Measurements from ENCODE around the gene RRP15.

The RRP15 gene

GRCh38 chr1:218361298-218362065, 76.4 kb downstream of the RRP15 start:
- Histone ChIP-seq H3K36me3 (ENCODE audit: insufficient read depth, low read length) (no peaks in the 10 kb centered on the region; the same call in 1 of the 2 replicates), H3K4me3 (ENCODE audit: low read depth, low read length) (no peak overlapping the region), H3K27ac (ENCODE audit: low read depth, low read length) (no peak overlapping the region), H3K4me1 (ENCODE audit: control insufficient read depth, insufficient read depth, low read length, unreplicated experiment) (peaks cover 9% of the 10 kb centered on the region), H3K79me2 (ENCODE audit: control insufficient read depth, insufficient read depth, low read length, unreplicated experiment) (peaks cover 5% of the 10 kb centered on the region), H3K27me3 (ENCODE audit: insufficient read depth, low read length) (no peaks in the 10 kb centered on the region), H2AFZ (ENCODE audit: low read length, unreplicated experiment) (no peak overlapping the region)

GRCh38 chr1:218362418-218363076, 77.5 kb downstream of the RRP15 start:
- H3K4me3 ChIP-seq (ENCODE audit: low read depth, low read length), result no peak overlapping the region
- peaks cover 6% of the 10 kb centered on the region for H3K4me1 ChIP-seq (ENCODE audit: control insufficient read depth, insufficient read depth, low read length, unreplicated experiment)
- H3K79me2 ChIP-seq (ENCODE audit: control insufficient read depth, insufficient read depth, low read length, unreplicated experiment), result peaks cover 5% of the 10 kb centered on the region
- no peaks in the 10 kb centered on the region for H3K27me3 ChIP-seq (ENCODE audit: insufficient read depth, low read length)
- H3K36me3 ChIP-seq (ENCODE audit: insufficient read depth, low read length), result no peaks in the 10 kb centered on the region
- no peak overlapping the region for H2AFZ ChIP-seq (ENCODE audit: low read length, unreplicated experiment)
- no peak overlapping the region for H3K27ac ChIP-seq (ENCODE audit: low read depth, low read length)

- Histone ChIP-seq H3K36me3 (ENCODE audit: insufficient read depth, low read length) (no peaks in the 10 kb centered on the region), H3K79me2 (ENCODE audit: control insufficient read depth, insufficient read depth, low read length, unreplicated experiment) (peaks cover 5% of the 10 kb centered on the region), H3K27me3 (ENCODE audit: insufficient read depth, low read length) (no peaks in the 10 kb centered on the region), H3K27ac (ENCODE audit: low read depth, low read length) (no peak overlapping the region), H3K4me3 (ENCODE audit: low read depth, low read length) (no peak overlapping the region), H3K4me1 (ENCODE audit: control insufficient read depth, insufficient read depth, low read length, unreplicated experiment) (no peaks in the 10 kb centered on the region), H2AFZ (ENCODE audit: low read length, unreplicated experiment) (no peak overlapping the region)
Observed at GRCh38 chr1:218363141-218363540, 78.0 kb downstream of the RRP15 start.

GRCh38 chr1:218364028-218364710, 79.1 kb downstream of the RRP15 start:
- Histone ChIP-seq H3K4me1 (ENCODE audit: control insufficient read depth, insufficient read depth, low read length, unreplicated experiment) (no peaks in the 10 kb centered on the region), H3K27ac (ENCODE audit: low read depth, low read length) (no peak overlapping the region), H3K36me3 (ENCODE audit: insufficient read depth, low read length) (no peaks in the 10 kb centered on the region), H3K27me3 (ENCODE audit: insufficient read depth, low read length) (no peaks in the 10 kb centered on the region), H3K4me3 (ENCODE audit: low read depth, low read length) (no peak overlapping the region), H3K79me2 (ENCODE audit: control insufficient read depth, insufficient read depth, low read length, unreplicated experiment) (no peaks in the 10 kb centered on the region), H2AFZ (ENCODE audit: low read length, unreplicated experiment) (no peak overlapping the region)

- Histone ChIP-seq H3K27ac (ENCODE audit: low read depth, low read length) (no peak overlapping the region), H3K27me3 (ENCODE audit: insufficient read depth, low read length) (no peaks in the 10 kb centered on the region), H3K36me3 (ENCODE audit: insufficient read depth, low read length) (no peaks in the 10 kb centered on the region), H3K4me1 (ENCODE audit: control insufficient read depth, insufficient read depth, low read length, unreplicated experiment) (peaks cover 11% of the 10 kb centered on the region), H3K4me3 (ENCODE audit: low read depth, low read length) (no peak overlapping the region), H2AFZ (ENCODE audit: low read length, unreplicated experiment) (no peak overlapping the region), H3K79me2 (ENCODE audit: control insufficient read depth, insufficient read depth, low read length, unreplicated experiment) (no peaks in the 10 kb centered on the region)
Observed at GRCh38 chr1:218365226-218365999, 80.3 kb downstream of the RRP15 start.

GRCh38 chr1:218366322-218367052, 81.4 kb downstream of the RRP15 start:
- Histone ChIP-seq H3K4me1 (ENCODE audit: control insufficient read depth, insufficient read depth, low read length, unreplicated experiment) (peaks cover 15% of the 10 kb centered on the region), H3K27ac (ENCODE audit: low read depth, low read length) (no peak overlapping the region), H3K36me3 (ENCODE audit: insufficient read depth, low read length) (no peaks in the 10 kb centered on the region), H3K27me3 (ENCODE audit: insufficient read depth, low read length) (no peaks in the 10 kb centered on the region), H3K4me3 (ENCODE audit: low read depth, low read length) (no peak overlapping the region), H2AFZ (ENCODE audit: low read length, unreplicated experiment) (no peak overlapping the region), H3K79me2 (ENCODE audit: control insufficient read depth, insufficient read depth, low read length, unreplicated experiment) (peaks cover 1% of the 10 kb centered on the region)

- peaks cover 6% of the 10 kb centered on the region for H3K79me2 ChIP-seq (ENCODE audit: control insufficient read depth, insufficient read depth, low read length, unreplicated experiment)
Observed at GRCh38 chr1:218367118-218367517, 82.0 kb downstream of the RRP15 start.

GRCh38 chr1:218368686-218369085, 83.6 kb downstream of the RRP15 start:
- Histone ChIP-seq H3K27ac (ENCODE audit: low read depth, low read length) (no peak overlapping the region), H2AFZ (ENCODE audit: low read length, unreplicated experiment) (no peak overlapping the region), H3K4me1 (ENCODE audit: control insufficient read depth, insufficient read depth, low read length, unreplicated experiment) (peaks cover 17% of the 10 kb centered on the region), H3K79me2 (ENCODE audit: control insufficient read depth, insufficient read depth, low read length, unreplicated experiment) (peaks cover 8% of the 10 kb centered on the region), H3K4me3 (ENCODE audit: low read depth, low read length) (no peak overlapping the region), H3K36me3 (ENCODE audit: insufficient read depth, low read length) (no peaks in the 10 kb centered on the region), H3K27me3 (ENCODE audit: insufficient read depth, low read length) (no peaks in the 10 kb centered on the region)

More at GRCh38 chr1:218367118-218367517, 82.0 kb downstream of the RRP15 start:
- Histone ChIP-seq H3K36me3 (ENCODE audit: insufficient read depth, low read length) (no peaks in the 10 kb centered on the region), H3K27ac (ENCODE audit: low read depth, low read length) (no peak overlapping the region), H3K4me3 (ENCODE audit: low read depth, low read length) (no peak overlapping the region), H3K27me3 (ENCODE audit: insufficient read depth, low read length) (no peaks in the 10 kb centered on the region), H2AFZ (ENCODE audit: low read length, unreplicated experiment) (no peak overlapping the region), H3K4me1 (ENCODE audit: control insufficient read depth, insufficient read depth, low read length, unreplicated experiment) (peaks cover 15% of the 10 kb centered on the region)

- Histone ChIP-seq H3K79me2 (ENCODE audit: control insufficient read depth, insufficient read depth, low read length, unreplicated experiment) (peaks cover 8% of the 10 kb centered on the region), H2AFZ (ENCODE audit: low read length, unreplicated experiment) (peak overlapping the region; percentile 6), H3K27me3 (ENCODE audit: insufficient read depth, low read length) (no peaks in the 10 kb centered on the region), H3K27ac (ENCODE audit: low read depth, low read length) (peak overlapping the region; percentile 23), H3K36me3 (ENCODE audit: insufficient read depth, low read length) (no peaks in the 10 kb centered on the region), H3K4me3 (ENCODE audit: low read depth, low read length) (0 out of 2 replicates have a peak overlapping the region, but pooled peaks have one; percentile 4), H3K4me1 (ENCODE audit: control insufficient read depth, insufficient read depth, low read length, unreplicated experiment) (peaks cover 29% of the 10 kb centered on the region)
Observed at GRCh38 chr1:218369688-218370511, 84.8 kb downstream of the RRP15 start.

All from ACC112 (cell line).